Neuronal stem cell (in vitro differentiated cells): ENCODE data around the gene MYL5.

Source experiments
- DNase-seq: peaks from one replicate; pipeline ENCODE4 v3.0.0-alpha.2; 2013; ENCODE audit warnings: low spot score
- H2AFZ ChIP-seq: one replicate; pipeline ENCODE4 v1.6.1; 2013; ENCODE audit warnings: mild to moderate bottlenecking, low read length, inconsistent platforms
- H2AK5ac ChIP-seq: 2 replicates; pipeline ENCODE4 v1.6.1; 2013; ENCODE audit warnings: low read depth, mild to moderate bottlenecking, inconsistent platforms, low read length, moderate library complexity, mixed read lengths
- H2BK120ac ChIP-seq: 2 replicates; pipeline ENCODE4 v1.6.1; 2013; ENCODE audit warnings: low read depth, mild to moderate bottlenecking, inconsistent platforms, low read length, moderate library complexity, mixed read lengths
- H2BK12ac ChIP-seq: one replicate; pipeline ENCODE4 v1.6.1; 2013; ENCODE audit warnings: low read length, inconsistent platforms
- H2BK15ac ChIP-seq: 2 replicates; pipeline ENCODE4 v1.6.1; 2013; ENCODE audit warnings: mild to moderate bottlenecking, low read length, inconsistent platforms, mixed read lengths
- H2BK5ac ChIP-seq: one replicate; pipeline ENCODE4 v1.6.1; 2013; ENCODE audit warnings: inconsistent platforms, mild to moderate bottlenecking, low read length, moderate library complexity
- H3K14ac ChIP-seq: one replicate; pipeline ENCODE4 v1.6.1; 2013; ENCODE audit warnings: low read length, inconsistent platforms
- H3K18ac ChIP-seq: 2 replicates; pipeline ENCODE4 v1.6.1; 2013; ENCODE audit warnings: low read length, inconsistent platforms
- H3K23ac ChIP-seq: 2 replicates; pipeline ENCODE4 v1.6.1; 2013; ENCODE audit warnings: low read depth, mild to moderate bottlenecking, mixed read lengths, low read length, inconsistent platforms; ENCODE audit not compliant: poor library complexity
- H3K27ac ChIP-seq: replicated peaks from 3 replicates; pipeline ENCODE4 v1.5.1; 2013; ENCODE audit warnings: low read length, inconsistent platforms
- H3K27me3 ChIP-seq, 3 experiments: 2 replicates each; pipeline ENCODE4 v1.6.1; 2013; ENCODE audit warnings: low read length in 3 of 3, mild to moderate bottlenecking in 2 of 3, inconsistent platforms in 1 of 3, low read depth in 1 of 3, mixed read lengths in 1 of 3, moderate library complexity in 1 of 3; ENCODE audit not compliant: control insufficient read depth in 3 of 3, insufficient read depth in 3 of 3
- H3K36me3 ChIP-seq, 2 donors: replicated peaks in 1 of 2; 2 replicates each; pipeline ENCODE4 v1.6.1; 2013; ENCODE audit warnings: low read length in 2 of 2; ENCODE audit not compliant: control insufficient read depth in 2 of 2, insufficient read depth in 2 of 2
- H3K4ac ChIP-seq: 2 replicates; pipeline ENCODE4 v1.6.1; 2013; ENCODE audit warnings: inconsistent platforms, mild to moderate bottlenecking, low read length, moderate library complexity
- H3K4me1 ChIP-seq, 2 donors: 1 replicate in 1 of 2; 2 replicates in 1 of 2; pipeline ENCODE4 v1.6.1; 2013; ENCODE audit warnings: low read length in 2 of 2, low read depth in 1 of 2; ENCODE audit not compliant: control insufficient read depth in 2 of 2, insufficient read depth in 1 of 2
- H3K4me2 ChIP-seq: one replicate; pipeline ENCODE4 v1.6.1; 2013; ENCODE audit warnings: mild to moderate bottlenecking, low read length, inconsistent platforms; ENCODE audit not compliant: insufficient read depth, poor library complexity, severe bottlenecking
- H3K4me3 ChIP-seq, 2 donors: 2 replicates each; pipeline ENCODE4 v1.5.1; 2013; ENCODE audit warnings: low read length in 2 of 2, mild to moderate bottlenecking in 2 of 2, inconsistent platforms in 1 of 2, moderate library complexity in 1 of 2
- H3K79me1 ChIP-seq: one replicate; pipeline ENCODE4 v1.6.1; 2013; ENCODE audit warnings: low read depth, mild to moderate bottlenecking, inconsistent platforms, low read length, moderate library complexity
- H3K9ac ChIP-seq: one replicate; pipeline ENCODE4 v1.6.1; 2013; ENCODE audit warnings: mild to moderate bottlenecking, low read depth, low read length, inconsistent platforms; ENCODE audit not compliant: poor library complexity
- H3K9me3 ChIP-seq, 2 donors: replicated peaks in 1 of 2; 2 replicates each; pipeline versions ENCODE3 to v1.6.1; 2013; ENCODE audit warnings: low read length in 2 of 2, mild to moderate bottlenecking in 2 of 2, inconsistent platforms in 1 of 2, low read depth in 1 of 2, mixed read lengths in 1 of 2, moderate library complexity in 1 of 2; ENCODE audit not compliant: control insufficient read depth in 2 of 2, insufficient read depth in 1 of 2
- H4K8ac ChIP-seq: one replicate; pipeline ENCODE4 v1.6.1; 2013; ENCODE audit warnings: low read depth, mild to moderate bottlenecking, inconsistent platforms, low read length, moderate library complexity
- H4K91ac ChIP-seq: one replicate; pipeline ENCODE4 v1.6.1; 2013; ENCODE audit warnings: low read length, low read depth, mild to moderate bottlenecking, inconsistent platforms; ENCODE audit not compliant: poor library complexity
- WGBS, 2 donors: extraction: QIAGEN DNeasy Blood & Tissue Kit; methylation state at CpG; one replicate each; pipeline ENCODE4 v1.1.7; 2013; ENCODE audit warnings: missing lambda C conversion rate in 2 of 2, mixed read lengths in 1 of 2; ENCODE audit not compliant: insufficient read length in 2 of 2, insufficient replicate concordance in 1 of 2; ENCODE audit errors: extremely low coverage in 2 of 2; 5-methylcytosine and 5-hydroxymethylcytosine counted together

The MYL5 gene

DNA sequence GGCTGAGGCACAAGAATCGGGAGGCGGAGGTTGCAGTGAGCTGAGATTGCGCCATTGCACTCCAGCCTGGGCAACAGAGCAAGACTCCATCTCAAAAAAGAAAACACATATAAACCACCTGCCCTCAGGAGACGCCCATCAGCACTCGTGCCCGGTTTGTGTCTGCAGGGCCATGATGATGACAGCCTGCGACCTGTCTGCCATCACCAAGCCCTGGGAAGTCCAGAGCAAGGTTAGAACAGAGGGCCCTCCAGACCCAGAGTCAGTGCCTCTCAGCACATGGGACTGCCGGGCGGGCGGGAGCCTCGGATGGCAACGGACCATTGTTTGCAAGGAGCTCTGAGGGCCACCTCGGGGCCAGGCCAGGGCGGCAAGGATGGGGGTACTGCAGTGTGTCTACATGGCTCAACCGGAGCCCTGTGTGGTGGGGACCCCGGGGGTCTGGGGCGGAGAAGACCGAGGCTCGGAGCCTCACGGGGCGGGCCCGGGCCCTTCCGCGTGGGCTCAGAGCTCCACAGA is 9.6 kb upstream of the MYL5 start:
- DNase-seq = no peak
- Histone ChIP-seq H3K4me2 (no peak overlapping the region), H3K27ac (no peak overlapping the region), H3K4me1 (peaks cover 0 to 6% of the 10 kb centered on the region in 2 donors), H3K36me3 (peaks cover 0 to 3% of the 10 kb centered on the region in 2 donors), H2BK120ac (no peak overlapping the region), H3K23ac (no peak overlapping the region), H3K9ac (no peak overlapping the region), H2BK12ac (peak overlapping the region; percentile 6), H3K79me1 (peaks cover 2% of the 10 kb centered on the region), H2BK5ac (no peak overlapping the region), H3K14ac (no peak overlapping the region), H3K18ac (no peak overlapping the region), H3K27me3 (peaks cover 0 to 19% (median 0%) of the 10 kb centered on the region in 3 experiments), H2AK5ac (peak overlapping the region; percentile 25), H2BK15ac (no peak overlapping the region), H3K9me3 (peaks cover 0 to 3% of the 10 kb centered on the region in 2 donors), H3K4me3 (no peak overlapping the region), H4K8ac (no peak overlapping the region), H2AFZ (no peak overlapping the region), H4K91ac (no peak overlapping the region), H3K4ac (peak overlapping the region; percentile 66)
- whole genome bisulfite sequencing, 2 donors = no CpG with 5 or more reads among the region's 24 CpGs

DNA sequence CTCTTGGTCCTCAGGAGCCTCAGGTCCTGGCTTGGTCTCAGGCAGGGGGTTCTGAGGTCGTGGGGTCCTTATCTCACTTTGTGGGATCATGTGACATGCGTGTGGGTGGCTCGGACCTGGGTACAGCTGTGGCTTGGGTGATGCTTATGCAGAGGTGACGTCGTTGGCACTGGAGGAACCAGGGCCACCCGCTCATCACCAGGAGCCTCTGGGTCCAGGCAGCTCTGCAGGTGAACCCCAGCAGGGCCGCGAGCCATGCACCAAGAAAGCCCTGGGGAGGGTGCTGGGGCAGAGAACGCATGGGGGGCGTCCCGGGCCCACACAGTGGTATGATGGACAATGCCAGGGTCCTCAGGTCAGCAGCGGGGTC is 9.0 kb upstream of the MYL5 start:
- peak overlapping the region; percentile 69 for H2AFZ ChIP-seq
- no peak overlapping the region for H3K27ac ChIP-seq
- peaks cover 0 to 2% of the 10 kb centered on the region in 2 donors for H3K9me3 ChIP-seq
- H2BK120ac ChIP-seq = no peak overlapping the region
- peaks cover 0 to 1% of the 10 kb centered on the region in 2 donors for H3K36me3 ChIP-seq
- peak overlapping the region; percentile 13 for H2BK5ac ChIP-seq
- H3K27me3 ChIP-seq = peaks cover 0 to 19% (median 0%) of the 10 kb centered on the region in 3 experiments
- H3K23ac ChIP-seq = peak overlapping the region; percentile 34
- H3K4me3 ChIP-seq = no peak overlapping the region
- H4K91ac ChIP-seq = no peak overlapping the region
- no CpG with 5 or more reads among the region's 12 CpGs for WGBS, 2 donors
- H3K9ac ChIP-seq = no peak overlapping the region
- H3K18ac ChIP-seq = peak overlapping the region; percentile 11
- H2BK12ac ChIP-seq = no peak overlapping the region
- H3K14ac ChIP-seq = peak overlapping the region; percentile 71
- no peak for DNase-seq
- no peak overlapping the region for H3K4me2 ChIP-seq
- peak overlapping the region; percentile 49 for H2BK15ac ChIP-seq
- peaks cover 0 to 6% of the 10 kb centered on the region in 2 donors for H3K4me1 ChIP-seq
- no peak overlapping the region for H4K8ac ChIP-seq
- peaks cover 2% of the 10 kb centered on the region for H3K79me1 ChIP-seq
- H2AK5ac ChIP-seq = peak overlapping the region; percentile 63
- no peak overlapping the region for H3K4ac ChIP-seq

DNA sequence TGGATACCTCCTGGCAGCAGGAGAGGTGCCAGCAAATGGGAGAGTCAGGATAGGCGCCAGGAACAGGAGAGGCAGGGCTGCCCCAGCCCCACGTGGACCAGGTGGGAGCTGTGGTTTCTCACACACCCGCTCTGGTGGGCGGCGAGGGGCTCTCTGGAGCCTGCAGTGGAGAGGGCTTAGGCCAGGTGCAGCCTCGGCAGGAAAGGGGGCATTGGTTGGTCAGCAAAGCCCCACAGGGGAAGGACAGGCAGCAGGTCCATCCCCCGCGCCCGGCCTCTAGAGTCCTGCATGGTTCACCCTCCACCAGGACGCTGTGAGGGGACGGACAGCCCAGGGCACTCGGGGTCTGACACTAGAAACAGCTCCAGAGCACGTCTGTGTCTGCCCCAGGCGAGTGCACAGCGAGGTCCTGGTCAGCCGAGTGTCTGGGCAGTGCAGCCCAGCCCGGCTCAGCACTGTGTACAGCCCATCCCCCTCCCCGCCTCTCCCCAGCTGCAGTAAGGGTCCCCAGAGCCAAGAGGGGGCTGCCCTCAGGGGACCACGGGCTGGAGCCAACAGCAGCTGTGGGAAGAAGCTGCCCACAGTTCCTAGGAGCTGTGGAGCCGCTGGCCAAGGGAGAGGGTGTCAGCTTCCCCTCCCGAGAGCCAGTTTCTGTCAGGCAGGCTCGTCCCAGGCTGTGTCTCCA is 8.4 kb upstream of the MYL5 start:
- no peak overlapping the region for H4K91ac ChIP-seq
- H2BK15ac ChIP-seq = peak overlapping the region; percentile 49
- no peak overlapping the region for H3K4ac ChIP-seq
- H2BK5ac ChIP-seq = peak overlapping the region; percentile 66
- peaks cover 0 to 19% (median 0%) of the 10 kb centered on the region in 3 experiments for H3K27me3 ChIP-seq
- no peak for DNase-seq
- no peak overlapping the region for H2BK12ac ChIP-seq
- H3K23ac ChIP-seq = peak overlapping the region; percentile 34
- no CpG with 5 or more reads among the region's 22 CpGs for WGBS, 2 donors
- H2AK5ac ChIP-seq = peak overlapping the region; percentile 63
- H3K79me1 ChIP-seq = peaks cover 2% of the 10 kb centered on the region
- peak overlapping the region; percentile 70 for H3K9ac ChIP-seq
- H2AFZ ChIP-seq = peak overlapping the region; percentile 69
- H2BK120ac ChIP-seq = no peak overlapping the region
- H3K9me3 ChIP-seq = peaks cover 0 to 2% of the 10 kb centered on the region in 2 donors
- peaks cover 0 to 6% of the 10 kb centered on the region in 2 donors for H3K4me1 ChIP-seq
- no peak overlapping the region for H3K27ac ChIP-seq
- peak overlapping the region; percentile 71 for H3K14ac ChIP-seq
- H4K8ac ChIP-seq = no peak overlapping the region
- H3K18ac ChIP-seq = no peak overlapping the region
- no peak overlapping the region for H3K4me2 ChIP-seq
- no peak overlapping the region for H3K4me3 ChIP-seq
- peaks cover 2 to 4% of the 10 kb centered on the region in 2 donors for H3K36me3 ChIP-seq

DNA sequence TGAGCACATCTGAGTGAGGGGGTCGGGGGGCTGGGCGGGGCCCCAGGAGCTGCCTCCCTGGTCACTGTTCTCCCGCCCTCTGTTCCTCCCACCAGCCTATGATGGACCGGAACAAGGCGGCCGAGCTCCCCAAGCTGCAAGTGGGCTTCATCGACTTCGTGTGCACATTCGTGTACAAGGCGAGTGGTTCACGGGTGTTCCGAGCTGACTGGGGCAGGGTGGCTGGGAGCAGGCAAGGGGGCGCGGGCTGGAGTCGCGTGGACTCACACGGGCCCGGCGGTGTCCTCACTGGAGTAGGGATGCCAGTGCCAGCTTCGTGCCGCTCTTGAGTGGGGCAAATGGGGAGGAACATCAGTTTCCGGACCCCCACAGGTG is 7.9 kb upstream of the MYL5 start:
- peak overlapping the region; percentile 66 for H2BK5ac ChIP-seq
- no peak overlapping the region for H2BK120ac ChIP-seq
- no peak overlapping the region for H3K27ac ChIP-seq
- no peak overlapping the region for H3K23ac ChIP-seq
- no peak overlapping the region for H4K91ac ChIP-seq
- H2BK12ac ChIP-seq = no peak overlapping the region
- peaks cover 6 to 7% of the 10 kb centered on the region in 2 donors for H3K36me3 ChIP-seq
- no peak overlapping the region for H3K4me2 ChIP-seq
- H3K4me1 ChIP-seq = peaks cover 0 to 6% of the 10 kb centered on the region in 2 donors
- H2AFZ ChIP-seq = peak overlapping the region; percentile 69
- no peak for DNase-seq
- H3K27me3 ChIP-seq = peaks cover 0 to 19% (median 0%) of the 10 kb centered on the region in 3 experiments
- peak overlapping the region in 1 of 2 donors; percentile 10 for H3K4me3 ChIP-seq
- H3K14ac ChIP-seq = peak overlapping the region; percentile 71
- H3K18ac ChIP-seq = peak overlapping the region; percentile 28
- no peak overlapping the region for H2BK15ac ChIP-seq
- H3K79me1 ChIP-seq = peaks cover 2% of the 10 kb centered on the region
- peaks cover 0 to 2% of the 10 kb centered on the region in 2 donors for H3K9me3 ChIP-seq
- peak overlapping the region; percentile 70 for H3K9ac ChIP-seq
- H2AK5ac ChIP-seq = peak overlapping the region; percentile 35
- no CpG with 5 or more reads among the region's 22 CpGs for WGBS, 2 donors
- no peak overlapping the region for H3K4ac ChIP-seq
- H4K8ac ChIP-seq = no peak overlapping the region
